NK-92 (cell line): ENCODE measurements around the gene ADRA2B.
"Not testable (repeated sequence)": the region's sequence is repeated elsewhere in the genome, so short reads cannot be mapped to it uniquely, and the experiment has no call there.

ENCODE experiments used
- DNase-seq: peaks from one replicate; lab custom pipeline; 2025; ENCODE audit not compliant: unreplicated experiment; lab: John Stamatoyannopoulos, UW

The ADRA2B gene

DNA sequence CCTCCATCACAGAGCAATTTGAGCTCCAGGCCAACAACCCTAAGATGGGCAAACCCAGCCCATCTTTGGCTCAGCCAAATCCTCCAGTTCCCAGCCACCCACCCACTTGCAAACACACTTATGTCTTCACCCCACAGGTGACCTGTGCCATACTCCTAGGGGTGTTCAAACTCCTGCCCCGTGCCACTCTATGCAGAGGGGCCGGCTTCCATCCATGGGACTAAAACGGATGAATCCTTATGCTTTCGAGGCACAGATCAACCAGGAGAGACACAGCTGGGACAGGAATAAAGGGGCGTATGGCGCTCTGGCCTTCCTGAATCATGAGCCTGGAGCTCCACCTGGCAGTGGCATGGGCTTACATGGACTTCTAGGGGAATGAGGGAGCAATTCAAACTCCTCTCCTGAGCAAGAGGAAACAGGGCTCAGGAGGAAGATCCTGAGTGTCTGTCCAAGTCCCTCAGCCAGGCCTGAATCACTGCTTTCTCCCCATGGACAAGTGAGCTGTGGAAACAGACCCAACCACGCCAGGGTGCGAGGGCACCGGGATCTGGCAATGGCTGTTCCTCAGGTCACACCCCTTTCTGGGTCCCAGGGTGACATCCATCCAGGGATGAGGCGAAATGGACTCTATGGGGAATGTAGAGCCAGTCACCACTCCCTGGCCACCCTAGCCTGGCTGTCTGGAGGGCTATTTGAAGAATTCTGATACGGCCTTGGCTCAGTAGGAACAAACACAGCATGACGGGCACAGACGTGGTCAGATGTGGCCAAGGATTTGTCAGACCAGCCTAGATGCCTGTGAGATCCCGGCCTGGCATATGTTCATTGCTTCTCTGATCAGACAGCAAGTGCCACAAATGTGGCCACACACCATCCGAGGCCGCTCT is 45.0 kb downstream of the ADRA2B start:
- DNase-seq = not testable (repeated sequence)

GRCh38 chr2:96070351-96070750 is 46.0 kb downstream of the ADRA2B start:
- not testable (repeated sequence) for DNase-seq

GRCh38 chr2:96069878-96070277 is 46.5 kb downstream of the ADRA2B start:
- not testable (repeated sequence) for DNase-seq

DNA sequence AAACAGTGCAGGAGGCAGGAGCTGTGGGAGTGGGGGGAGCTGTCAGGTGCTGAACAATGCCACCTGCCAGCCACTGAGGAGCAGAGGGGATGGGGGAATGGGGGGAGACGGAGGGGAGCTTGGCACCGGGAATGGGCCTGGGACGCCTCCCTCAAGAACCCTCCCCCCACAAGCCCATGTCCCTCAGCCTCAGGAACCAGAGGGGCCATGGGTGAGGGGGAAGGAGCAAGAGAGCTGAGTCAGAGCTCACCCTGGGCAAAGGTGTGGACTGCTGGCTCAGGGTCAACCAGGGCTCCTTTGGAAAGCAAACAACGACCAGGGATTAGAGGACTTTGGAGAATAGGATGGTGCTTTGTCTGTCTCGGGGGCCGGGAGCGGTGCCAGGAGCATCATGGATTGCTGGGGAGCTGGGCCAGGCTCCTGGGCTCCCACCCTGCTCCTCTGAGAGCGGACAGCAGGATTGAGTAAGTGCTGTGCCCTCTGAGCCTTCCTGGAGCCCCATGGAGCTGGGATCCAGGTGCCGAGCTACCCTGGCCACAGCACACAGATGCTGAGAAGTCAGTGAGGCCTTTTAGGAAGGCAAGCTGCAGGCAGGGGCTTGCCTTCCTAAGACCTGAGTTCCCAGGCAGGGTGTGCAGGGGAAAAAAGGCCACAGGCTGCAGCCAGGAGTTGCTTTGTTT is 48.3 kb downstream of the ADRA2B start:
- not testable (repeated sequence) for DNase-seq

DNA sequence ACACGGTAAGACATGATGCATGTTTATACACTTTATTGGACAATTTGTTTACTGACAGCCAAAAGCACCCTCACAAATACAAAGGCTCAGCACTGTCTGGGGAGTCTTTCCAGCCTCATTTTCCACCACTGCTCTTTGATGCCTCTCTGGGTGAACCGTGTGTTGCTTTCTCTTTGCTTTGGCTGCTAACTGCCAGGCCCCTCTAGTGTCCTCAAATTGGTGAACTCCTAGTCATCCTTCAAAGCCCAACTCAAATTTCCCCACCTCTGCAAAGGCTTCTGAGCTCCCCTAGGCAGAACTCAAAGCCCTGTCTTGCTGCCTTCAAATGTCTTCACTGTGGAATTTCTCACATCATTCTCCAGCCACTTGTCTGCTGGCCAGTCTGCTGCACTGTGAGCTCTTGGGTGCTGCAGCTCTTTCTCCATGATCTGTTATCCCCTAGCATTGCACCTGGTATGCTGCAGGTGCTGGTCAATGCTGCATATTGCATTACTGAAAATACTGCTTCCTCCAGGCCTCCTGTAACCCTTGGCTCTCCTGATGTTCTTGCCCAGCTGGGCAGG is 49.2 kb downstream of the ADRA2B start:
- DNase-seq = not testable (repeated sequence)

- DNase-seq = not testable (repeated sequence)
Measured at GRCh38 chr2:96066511-96066910, 49.9 kb downstream of the ADRA2B start.

DNA sequence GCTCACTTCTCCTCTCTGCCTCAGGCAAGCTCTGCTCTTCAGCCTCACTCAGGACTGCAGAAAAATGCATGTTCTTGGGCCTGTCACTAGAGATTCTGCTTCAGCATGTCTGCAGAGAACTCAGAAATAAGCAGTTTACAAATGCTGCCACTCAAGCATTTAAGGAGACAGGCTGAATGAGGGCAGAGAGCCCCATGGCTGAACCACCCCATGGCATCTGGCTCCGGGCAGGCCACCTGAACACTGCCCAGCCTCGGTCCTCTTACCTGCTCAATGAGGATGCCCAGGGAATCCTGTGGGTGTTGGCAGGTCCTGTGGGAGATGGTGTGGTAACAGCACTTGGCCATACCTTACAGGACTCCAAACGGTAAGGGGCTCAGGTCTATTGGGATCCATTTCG is 50.4 kb downstream of the ADRA2B start:
- DNase-seq = not testable (repeated sequence)

- DNase-seq = no peak
Measured at GRCh38 chr2:96065381-96065930, 50.9 kb downstream of the ADRA2B start.

- not testable (repeated sequence) for DNase-seq
Measured at GRCh38 chr2:96064760-96065159, 51.6 kb downstream of the ADRA2B start.

DNA sequence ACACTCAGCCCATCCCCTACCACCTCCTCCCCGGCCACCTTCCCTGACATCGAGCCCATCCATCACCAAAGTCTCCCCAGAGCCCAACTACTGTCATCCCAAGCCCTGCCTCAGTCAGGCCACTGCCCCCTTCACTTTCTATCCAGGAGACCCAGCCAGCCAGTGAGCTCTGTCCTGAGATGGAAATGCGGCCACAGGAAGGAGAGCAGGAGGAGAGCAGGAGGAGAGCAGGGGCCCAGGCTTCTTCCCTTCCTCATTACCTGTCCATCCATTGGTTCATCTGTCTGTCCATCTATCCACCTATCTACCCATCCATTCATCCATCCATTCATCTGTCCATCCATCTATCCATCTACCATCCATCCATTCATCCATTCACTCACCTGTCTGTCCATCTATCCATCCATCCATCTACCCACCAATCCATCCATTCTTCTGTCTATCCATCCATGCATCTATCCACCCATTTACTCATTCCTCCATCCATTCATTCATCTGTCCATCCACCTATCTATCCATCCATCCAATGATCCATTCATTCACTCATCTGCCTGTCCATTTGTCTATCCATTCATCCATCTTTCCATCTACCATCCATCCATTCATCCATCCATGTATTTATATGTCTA is 52.2 kb downstream of the ADRA2B start:
- not testable (repeated sequence) for DNase-seq

DNA sequence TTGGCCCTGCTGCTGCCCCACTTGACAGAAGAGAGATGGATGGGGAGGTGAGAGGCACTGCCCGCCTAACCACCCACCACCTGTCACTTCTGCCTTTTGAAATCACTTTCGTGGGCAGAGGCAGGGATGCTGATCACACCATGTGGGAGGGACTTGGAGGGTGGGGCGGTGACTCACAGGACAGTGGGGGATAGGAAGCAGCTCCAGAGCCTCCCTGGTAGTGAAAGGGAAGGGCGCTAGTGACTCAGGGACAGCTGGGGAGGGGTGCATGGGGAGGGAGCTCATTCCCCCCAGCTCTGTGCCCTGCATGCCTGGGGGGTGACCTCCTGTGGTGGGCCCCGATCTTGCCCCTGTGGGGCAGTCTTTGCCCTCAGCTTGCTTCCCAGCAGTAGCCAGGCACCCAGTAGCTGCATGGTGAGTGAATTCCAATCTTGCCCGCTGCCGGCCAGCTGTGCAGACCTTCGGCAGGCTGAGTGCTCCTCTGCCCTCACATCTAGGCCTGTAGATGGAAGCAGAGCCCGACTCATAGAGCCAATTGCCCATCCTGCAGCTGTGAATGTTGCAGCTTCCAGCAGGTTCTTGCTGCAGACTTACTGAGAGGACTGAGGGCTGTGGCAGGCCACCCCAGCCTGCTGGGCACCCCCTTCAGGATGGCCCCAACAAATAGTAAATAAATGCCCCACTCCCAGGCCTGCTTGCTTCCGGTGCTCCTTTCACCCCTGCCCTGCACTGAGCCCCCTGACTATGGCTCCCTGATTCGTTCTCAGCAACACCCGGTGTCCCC is 53.1 kb downstream of the ADRA2B start:
- DNase-seq = not testable (repeated sequence)
